Ovary (tissue), 3 donors: Measurements from ENCODE around the gene GPR17.

ENCODE experiments used
- CTCF ChIP-seq, 3 donors: fragments of 450-650 bp in 2 of 3; fragments of 200-600 bp in 1 of 3; IDR thresholded peaks; one replicate each; pipeline versions ENCODE4 v1.5.1 to v1.8.0; 2016 to 2022; ENCODE audit warnings: antibody characterized with exemption in 3 of 3, mild to moderate bottlenecking in 1 of 3
- EP300 ChIP-seq: sonication (generic); formaldehyde crosslinking; IDR thresholded peaks from one replicate; pipeline ENCODE4 v1.6.1; 2017; ENCODE audit warnings: antibody characterized with exemption
- donor health status: DM: no; HTN: no; CAD: no.

DNA sequence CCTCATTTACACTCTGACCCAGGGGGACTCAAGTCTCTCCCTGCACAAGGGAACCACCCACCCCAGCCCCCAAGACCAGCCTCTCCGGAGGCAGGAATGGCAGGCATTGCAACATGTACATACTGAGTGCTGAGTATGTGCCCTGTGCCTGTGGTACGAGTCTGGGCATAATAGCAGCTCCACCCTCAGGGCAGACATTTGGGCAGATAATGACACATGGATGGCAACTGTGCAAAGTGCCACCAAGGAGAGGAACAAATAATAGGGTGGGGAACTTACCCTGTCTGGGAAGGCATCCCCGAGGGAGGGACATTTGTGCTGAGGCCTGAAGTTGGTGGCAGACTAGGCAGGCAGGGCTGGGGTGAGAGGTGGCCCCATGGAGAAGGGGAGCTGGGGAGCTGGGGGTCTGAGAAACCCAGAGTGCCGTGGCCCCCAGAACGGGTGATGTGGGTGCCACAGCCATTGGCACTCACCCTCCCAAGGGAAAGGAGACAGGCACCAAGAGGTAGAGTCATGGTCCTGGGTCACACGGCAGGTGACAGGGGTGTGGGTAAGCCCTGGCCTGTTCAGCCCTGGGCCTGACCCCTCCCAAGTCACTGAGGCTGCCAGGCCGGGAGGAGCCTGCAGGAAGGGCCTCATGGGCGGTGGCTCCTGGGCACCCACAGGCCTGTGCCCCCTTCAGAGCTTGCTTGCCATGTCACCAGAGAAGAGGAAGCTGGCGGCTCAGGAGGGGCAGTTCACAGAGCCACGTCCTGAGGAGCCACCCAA, 15.7 kb upstream of the GPR17 start:
- TF ChIP-seq CTCF (IDR thresholded peaks at IDR 0.05), result no peak
- TF ChIP-seq EP300, result no peak
